GM12872 (cell line): Measurements from ENCODE around the gene SLC7A8.

ENCODE experiments used
- TF ChIP-seq, protein P1 (sequence below): IDR thresholded peaks from 3 replicates; pipeline ENCODE4 v1.5.1; 2011; ENCODE audit warnings: low read depth, mild to moderate bottlenecking, low read length, moderate library complexity; ENCODE audit not compliant: insufficient read depth

SLC7A8 gene

DNA sequence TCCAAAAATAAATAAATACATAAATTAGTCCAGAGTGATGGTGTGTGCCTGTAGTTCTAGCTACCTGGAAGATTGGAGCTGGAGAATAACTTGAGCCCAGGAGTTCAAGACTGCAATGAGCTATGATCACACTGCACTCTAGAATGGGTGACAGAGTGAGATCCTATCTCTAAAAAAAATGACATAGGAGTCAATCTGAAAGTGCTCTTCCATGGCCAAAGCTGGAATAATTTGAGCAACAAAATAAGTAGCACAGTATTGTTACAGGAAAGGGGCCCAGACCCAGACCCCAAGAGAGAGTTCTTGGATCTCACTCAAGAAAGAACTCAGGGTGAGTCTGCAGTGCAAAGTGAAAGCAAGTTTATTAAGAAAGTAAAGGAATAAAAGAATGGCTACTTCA, 24.9 kb upstream of the SLC7A8 start:
- TF ChIP-seq, protein P1, sequence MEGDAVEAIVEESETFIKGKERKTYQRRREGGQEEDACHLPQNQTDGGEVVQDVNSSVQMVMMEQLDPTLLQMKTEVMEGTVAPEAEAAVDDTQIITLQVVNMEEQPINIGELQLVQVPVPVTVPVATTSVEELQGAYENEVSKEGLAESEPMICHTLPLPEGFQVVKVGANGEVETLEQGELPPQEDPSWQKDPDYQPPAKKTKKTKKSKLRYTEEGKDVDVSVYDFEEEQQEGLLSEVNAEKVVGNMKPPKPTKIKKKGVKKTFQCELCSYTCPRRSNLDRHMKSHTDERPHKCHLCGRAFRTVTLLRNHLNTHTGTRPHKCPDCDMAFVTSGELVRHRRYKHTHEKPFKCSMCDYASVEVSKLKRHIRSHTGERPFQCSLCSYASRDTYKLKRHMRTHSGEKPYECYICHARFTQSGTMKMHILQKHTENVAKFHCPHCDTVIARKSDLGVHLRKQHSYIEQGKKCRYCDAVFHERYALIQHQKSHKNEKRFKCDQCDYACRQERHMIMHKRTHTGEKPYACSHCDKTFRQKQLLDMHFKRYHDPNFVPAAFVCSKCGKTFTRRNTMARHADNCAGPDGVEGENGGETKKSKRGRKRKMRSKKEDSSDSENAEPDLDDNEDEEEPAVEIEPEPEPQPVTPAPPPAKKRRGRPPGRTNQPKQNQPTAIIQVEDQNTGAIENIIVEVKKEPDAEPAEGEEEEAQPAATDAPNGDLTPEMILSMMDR: no peak

DNA sequence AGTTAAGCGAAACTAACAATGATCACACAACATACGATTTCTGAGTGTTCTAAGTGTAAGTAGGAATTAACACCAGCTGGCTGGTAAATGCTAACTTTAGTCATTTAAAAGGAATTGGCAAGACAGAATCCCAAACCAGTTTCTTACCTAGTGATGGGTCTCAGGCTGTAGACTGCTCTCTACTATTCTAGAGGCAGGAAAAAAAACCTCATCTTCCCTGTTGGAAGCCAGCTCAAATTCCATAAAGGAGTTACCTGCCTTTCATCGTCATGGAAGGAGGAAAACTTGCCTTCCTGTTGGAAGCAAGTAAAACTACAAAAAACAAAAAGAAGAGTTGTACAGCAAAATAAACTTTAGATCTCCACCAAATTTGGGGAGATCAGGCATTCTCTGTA, 23.7 kb upstream of the SLC7A8 start:
- TF ChIP-seq, protein P1: no peak

DNA sequence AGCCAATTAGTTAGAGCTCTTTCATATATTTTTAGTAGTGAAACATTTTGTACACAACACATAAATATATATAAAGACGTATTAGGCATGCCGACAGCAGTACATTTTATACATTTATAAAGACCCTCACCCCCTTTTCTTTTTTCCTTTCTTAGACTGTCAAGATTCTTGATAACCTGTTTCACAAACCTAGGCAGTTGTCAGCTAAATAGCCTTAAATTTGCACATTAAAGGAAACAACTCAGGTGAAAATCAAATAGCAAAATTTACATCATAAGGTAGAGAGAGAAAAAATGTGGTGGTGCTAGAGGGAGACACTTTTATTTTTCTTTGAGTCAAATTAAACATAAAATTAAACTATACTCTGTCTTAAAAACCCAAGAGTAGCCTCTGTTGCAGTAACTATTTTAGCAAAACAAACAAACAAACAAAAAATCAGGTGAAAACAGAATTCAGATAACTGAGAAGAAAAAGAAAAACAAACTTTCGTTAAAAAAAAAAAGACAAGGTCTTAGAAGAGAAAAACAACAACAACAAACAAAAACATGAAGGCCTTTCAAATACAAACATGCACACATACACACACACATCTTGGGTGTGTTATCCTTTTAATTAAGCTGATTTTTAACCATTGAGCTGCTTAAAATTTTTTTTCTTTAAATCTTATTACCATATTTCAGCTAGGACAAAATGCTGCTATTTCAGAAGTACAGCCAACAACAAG, 23.1 kb upstream of the SLC7A8 start:
- TF ChIP-seq, protein P1: no peak

DNA sequence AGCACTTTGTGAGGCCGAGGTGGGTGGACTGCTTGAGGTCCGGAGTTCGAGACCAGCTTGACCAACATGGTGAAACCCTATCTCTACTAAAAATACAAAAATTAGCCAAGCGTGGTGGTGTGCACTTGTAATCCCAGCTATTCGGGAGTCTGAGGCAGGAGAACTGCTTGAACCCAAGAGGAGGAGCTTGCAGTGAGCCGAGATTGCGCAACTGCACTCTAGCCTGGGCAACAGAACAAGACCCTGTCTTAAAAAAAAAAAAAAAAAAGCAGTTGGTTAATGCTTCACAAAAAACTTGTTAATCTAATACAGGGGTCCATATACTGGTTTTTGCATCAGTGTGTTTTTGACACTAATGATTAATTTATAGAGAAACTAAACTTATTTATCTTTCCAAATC, 18.5 kb upstream of the SLC7A8 start:
- TF ChIP-seq, protein P1: no peak

DNA sequence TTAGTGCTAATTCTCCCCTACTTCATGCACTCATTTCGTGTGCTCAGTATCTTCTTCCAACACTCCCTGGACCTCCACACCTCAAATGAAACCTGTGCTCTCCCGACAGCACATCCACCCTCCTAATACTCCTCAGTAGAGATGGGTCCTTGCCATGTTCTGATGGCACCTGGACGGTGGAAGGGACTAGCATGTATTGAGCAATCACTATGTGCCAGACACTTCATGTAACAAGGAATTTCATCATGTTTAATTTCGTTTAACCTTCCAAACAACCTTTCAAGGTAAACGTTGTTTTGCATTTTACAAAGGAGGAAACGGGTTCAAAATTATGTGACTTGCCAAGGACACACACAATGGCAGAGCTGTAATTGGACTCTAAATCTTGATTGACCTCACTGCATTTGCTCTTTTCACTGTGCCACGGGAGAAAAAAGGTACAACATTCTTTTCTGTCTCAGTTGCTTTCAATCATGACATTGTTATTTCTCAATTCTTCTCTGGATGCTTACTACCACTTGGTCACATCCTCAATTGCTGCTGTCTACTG, 12.2 kb upstream of the SLC7A8 start:
- TF ChIP-seq, protein P1: no peak

DNA sequence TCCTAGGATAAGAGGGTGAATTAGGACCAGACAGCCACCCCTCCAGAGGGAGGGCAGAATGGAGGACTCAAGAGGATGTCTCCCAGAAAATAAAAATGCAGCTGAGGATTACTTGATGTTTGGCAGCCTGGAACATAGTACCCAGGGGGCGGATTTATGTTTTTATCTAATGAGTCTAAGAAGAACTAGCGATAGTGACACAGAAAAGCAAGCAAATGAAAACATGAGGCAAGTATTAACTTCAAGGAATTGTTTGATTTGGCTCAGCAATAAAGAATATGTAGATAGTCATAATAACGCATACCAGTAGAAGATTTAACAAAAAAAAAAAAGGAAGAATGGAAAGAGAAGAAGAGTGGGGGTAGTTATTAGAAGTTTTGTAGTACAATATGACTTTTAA, 10.0 kb upstream of the SLC7A8 start:
- TF ChIP-seq, protein P1: no peak

DNA sequence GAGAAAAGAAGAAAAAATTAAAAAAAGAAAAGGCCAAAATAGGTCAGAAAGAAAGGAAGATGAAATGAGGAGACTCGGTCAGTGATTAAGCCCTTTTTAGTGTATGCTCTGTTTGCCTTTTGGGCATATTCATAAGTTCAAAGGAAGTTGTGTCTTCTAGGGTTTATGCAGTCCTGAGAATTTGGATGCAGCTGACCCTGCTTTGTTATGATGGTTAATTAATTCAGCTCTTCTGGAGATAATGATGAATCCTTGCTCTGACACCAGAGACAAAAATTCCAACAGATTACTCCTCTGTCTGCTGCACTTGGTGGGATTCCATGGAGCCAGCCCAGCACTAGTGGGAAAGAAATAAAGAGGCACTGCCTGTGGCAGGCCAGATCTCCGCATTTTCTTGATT, 4.5 kb upstream of the SLC7A8 start:
- TF ChIP-seq, protein P1: no peak
